Mammary epithelial cell (primary cell): ENCODE measurements around the gene THAP9.
"Not testable (repeated sequence)": the region's sequence is repeated elsewhere in the genome, so short reads cannot be mapped to it uniquely, and the experiment has no call there.

ENCODE experiments used
- CTCF ChIP-seq, 2 donors: IDR thresholded peaks in 1 of 2; conservative IDR thresholded peaks in 1 of 2; 2 replicates each; pipeline ENCODE4 v1.5.1; 2011 to 2012; ENCODE audit warnings: inconsistent platforms in 2 of 2, low read length in 2 of 2, mild to moderate bottlenecking in 2 of 2, control low read depth in 1 of 2, low read depth in 1 of 2; ENCODE audit not compliant: insufficient read depth in 1 of 2; ENCODE audit errors: extremely low read depth in 1 of 2
- EZH2 ChIP-seq: IDR thresholded peaks from 2 replicates; pipeline ENCODE4 v1.6.1; 2012; ENCODE audit warnings: low read length, inconsistent platforms, borderline replicate concordance

DNA sequence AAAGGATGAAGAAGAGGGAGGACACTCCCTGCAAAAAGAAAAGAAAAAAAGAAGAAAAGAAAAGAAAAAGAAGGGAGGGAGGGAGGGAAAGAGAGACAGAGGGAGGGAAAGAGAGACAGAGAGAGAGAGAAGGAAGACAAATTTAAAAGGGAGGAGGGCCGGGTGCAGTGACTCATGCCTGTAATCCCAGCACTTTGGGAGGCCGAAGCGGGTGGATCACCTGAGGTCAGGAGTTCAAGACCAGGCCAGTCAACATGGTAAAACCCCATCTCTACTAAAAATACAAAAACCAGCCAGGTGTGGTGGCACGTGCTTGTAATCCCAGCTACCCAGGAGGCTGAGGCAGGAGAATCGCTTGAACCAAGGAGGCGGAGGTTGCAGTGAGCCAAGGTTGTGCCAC lies 34.5 kb upstream of the THAP9 start:
- not testable (repeated sequence) for TF ChIP-seq CTCF (conservative IDR thresholded peaks at IDR 0.05 in 1 of 2, IDR thresholded peaks at IDR 0.05 in 1 of 2; ENCODE audit: extremely low read depth in 1 of 2, insufficient read depth in 1 of 2, low read depth in 1 of 2, low read length in 2 of 2); EZH2
